GM12864 (cell line): ENCODE data around the gene ACMSD.

ENCODE experiments used
- DNase-seq: peaks from one replicate; pipeline ENCODE4 v3.0.0-alpha.2; 2011; ENCODE audit warnings: low read depth
- H3K4me3 ChIP-seq: 2 replicates; pipeline ENCODE4 v1.5.1; 2011; ENCODE audit warnings: mild to moderate bottlenecking, low read depth, low read length, control low read depth
- TF ChIP-seq, protein P1 (sequence below): IDR thresholded peaks from 2 replicates; pipeline ENCODE4 v1.5.1; 2011; ENCODE audit warnings: low read depth, mild to moderate bottlenecking, moderate library complexity, low read length, control low read depth, inconsistent platforms; ENCODE audit errors: missing control alignments

ACMSD gene

DNA sequence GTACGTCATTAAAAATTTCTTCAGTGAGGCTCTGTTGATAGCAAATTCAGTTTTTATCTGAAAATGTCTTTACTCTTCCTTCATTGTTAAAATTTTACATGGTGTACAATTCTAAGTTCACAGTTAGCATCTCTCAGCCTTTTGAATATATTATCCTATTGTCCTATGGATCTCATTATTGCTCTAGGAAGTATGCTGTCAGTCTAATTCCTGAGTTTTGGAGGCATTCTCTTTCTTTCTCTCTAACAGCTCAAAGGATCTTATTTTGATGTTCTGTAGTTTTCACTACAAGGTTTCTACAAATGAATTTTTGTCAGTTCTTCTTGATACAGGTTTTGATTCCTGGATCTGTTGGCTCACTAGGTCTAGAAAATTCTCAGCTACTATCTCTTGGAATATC lies 2.9 kb upstream of the ACMSD start:
- no peak for DNase-seq
- no peak overlapping the region for H3K4me3 ChIP-seq

DNA sequence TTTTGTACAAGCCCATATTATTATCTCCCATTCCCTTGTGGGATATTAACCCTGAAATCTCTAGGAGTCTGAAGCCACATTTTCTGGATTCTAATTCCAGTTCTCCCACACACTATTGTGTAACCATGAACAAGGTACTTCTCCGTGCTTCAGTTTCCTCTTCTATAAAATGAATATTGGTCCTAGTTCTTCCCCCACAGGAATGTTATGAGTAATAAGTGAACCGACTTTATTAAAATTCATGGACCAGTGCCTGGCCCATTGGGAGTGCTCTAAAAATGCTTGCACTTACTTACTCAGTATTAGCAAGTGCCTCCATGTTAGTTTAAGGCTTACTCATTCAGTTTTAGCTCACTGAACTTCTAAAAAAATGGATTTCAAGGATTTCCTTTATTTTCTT lies 1.4 kb upstream of the ACMSD start:
- TF ChIP-seq, protein P1, sequence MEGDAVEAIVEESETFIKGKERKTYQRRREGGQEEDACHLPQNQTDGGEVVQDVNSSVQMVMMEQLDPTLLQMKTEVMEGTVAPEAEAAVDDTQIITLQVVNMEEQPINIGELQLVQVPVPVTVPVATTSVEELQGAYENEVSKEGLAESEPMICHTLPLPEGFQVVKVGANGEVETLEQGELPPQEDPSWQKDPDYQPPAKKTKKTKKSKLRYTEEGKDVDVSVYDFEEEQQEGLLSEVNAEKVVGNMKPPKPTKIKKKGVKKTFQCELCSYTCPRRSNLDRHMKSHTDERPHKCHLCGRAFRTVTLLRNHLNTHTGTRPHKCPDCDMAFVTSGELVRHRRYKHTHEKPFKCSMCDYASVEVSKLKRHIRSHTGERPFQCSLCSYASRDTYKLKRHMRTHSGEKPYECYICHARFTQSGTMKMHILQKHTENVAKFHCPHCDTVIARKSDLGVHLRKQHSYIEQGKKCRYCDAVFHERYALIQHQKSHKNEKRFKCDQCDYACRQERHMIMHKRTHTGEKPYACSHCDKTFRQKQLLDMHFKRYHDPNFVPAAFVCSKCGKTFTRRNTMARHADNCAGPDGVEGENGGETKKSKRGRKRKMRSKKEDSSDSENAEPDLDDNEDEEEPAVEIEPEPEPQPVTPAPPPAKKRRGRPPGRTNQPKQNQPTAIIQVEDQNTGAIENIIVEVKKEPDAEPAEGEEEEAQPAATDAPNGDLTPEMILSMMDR = no peak
- DNase-seq = no peak
- no peak overlapping the region for H3K4me3 ChIP-seq

More for the DNA sequence above, 2.9 kb upstream of the ACMSD start:
- TF ChIP-seq, protein P1 = no peak

DNA sequence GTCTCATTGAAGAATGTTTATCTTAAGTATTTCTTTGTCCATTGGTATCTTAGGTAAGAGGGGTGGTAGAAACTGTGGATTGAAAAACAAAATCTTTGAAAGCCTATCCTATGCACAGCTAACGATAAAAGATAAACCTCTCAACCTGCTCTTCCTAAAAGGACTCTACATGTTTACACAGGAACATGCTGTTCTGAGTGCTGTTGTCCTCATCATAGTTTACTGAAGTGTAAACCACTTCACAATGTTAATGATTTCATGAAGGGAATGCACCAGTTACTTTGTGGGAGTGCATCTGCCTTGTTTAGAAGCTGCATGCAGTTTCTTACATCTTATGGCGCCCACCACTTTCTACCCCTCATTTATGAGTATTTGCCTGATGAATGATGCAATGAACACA lies 1.2 kb downstream of the ACMSD start:
- H3K4me3 ChIP-seq = no peak overlapping the region
- TF ChIP-seq, protein P1 = no peak
- DNase-seq = no peak

DNA sequence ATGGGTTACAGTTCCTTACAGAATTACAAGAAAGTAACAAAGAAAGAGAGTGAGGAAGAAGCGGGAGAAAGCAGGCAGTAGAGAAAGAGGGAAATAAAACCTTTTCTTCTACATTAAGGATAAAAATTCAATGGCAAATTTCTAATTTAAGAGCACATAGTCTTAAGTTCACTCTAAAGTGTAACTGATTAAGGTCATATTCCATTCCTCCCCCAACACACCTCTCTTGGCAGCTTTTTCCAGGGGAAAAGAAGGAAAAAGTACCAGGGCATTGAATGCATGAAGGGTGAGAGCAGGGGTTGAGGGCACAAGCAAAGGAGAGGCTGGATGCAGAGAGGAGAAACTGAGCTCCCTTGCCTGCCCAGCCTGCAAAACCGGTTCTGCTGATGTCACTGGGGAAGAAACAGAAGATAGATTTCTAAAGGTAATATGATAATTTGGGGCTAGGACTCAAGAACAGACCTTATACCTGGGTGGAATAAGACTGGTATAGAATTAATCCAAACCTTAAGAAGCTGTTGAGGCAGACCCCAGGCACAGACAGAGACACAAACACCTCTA lies 4.6 kb downstream of the ACMSD start:
- TF ChIP-seq, protein P1 = no peak
- H3K4me3 ChIP-seq = no peak overlapping the region
- no peak for DNase-seq

DNA sequence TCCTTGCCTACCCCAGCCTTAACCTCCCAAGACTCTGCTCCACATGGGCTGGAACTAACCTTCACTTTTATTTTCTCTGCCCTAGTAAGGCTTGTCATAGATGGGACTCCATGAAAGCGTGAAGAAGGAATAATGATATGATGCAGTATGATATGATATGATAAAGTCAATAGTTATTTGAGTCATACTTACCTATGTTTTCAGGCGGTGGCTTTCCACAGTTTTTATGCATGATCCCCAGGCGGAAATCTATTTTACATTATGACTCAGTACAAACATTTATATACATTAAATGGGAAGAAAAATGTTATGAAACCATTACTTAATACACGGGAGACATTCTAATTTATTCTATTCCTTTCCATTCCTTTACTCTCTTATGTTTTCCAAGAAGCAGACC lies 5.6 kb downstream of the ACMSD start:
- TF ChIP-seq, protein P1 = no peak
- no peak for DNase-seq
- no peak overlapping the region for H3K4me3 ChIP-seq

DNA sequence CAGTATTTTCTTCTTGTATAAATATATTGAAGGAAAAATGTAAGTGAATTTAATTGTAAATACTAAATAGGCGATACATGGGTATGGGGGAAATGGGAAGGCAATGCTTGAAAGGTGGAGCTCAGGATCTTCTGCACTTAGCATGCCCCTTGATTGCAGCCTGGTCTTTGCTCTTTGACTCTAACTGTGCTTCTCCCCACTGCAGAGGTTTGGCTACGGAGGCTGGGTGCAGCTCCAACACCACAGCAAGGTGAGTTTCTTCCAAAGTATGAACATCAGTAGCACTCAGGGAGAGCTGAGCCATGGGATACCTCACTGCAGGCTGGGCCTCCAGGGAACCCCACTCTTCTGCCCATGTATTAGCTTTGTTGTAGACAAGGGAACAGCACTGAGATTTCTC lies 6.6 kb downstream of the ACMSD start:
- TF ChIP-seq, protein P1 = no peak
- DNase-seq = no peak

DNA sequence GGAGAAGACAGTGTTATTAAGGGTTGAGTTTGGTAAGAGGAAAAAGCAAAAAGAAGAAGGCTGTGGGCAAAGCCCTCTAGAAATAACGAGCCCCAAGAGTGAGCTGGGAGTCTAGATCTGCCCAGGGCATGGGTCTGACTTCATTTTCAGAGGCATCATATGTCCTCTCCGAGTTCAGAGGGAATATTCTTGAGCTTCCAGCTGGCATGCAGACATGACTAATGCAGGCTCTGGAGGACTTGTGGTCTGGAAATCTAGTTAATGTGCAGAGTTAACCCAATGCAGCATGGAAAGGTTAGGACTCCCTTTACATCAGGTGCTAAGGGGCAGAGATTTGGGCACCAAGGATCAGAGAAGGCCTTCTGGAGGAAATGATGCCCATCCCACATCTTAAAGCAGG lies 7.3 kb downstream of the ACMSD start:
- TF ChIP-seq, protein P1 = no peak
- no peak for DNase-seq
- H3K4me3 ChIP-seq = no peak overlapping the region

More for the DNA sequence above, 6.6 kb downstream of the ACMSD start:
- no peak overlapping the region for H3K4me3 ChIP-seq
